Measurements from ENCODE around the gene EYA2. TPM values are rescaled to one million over a fixed set of nuclear protein-coding genes. Genes with fewer than 3 reads are reported as not detected.

The EYA2 gene
- total RNA-seq, 1 experiment from 2014 or later: 0.74 TPM

- Histone ChIP-seq H3K27me3 (ENCODE audit: insufficient read depth, low read length) (no peaks in the 10 kb centered on the region), H3K14ac (ENCODE audit: insufficient read depth, low read length) (no peak overlapping the region), H2BK20ac (ENCODE audit: low read depth, low read length, poor library complexity, severe bottlenecking) (no peak overlapping the region), H2BK15ac (ENCODE audit: low read depth, low read length) (no peak overlapping the region), H2BK120ac (ENCODE audit: low read depth, low read length, poor library complexity, severe bottlenecking) (no peak overlapping the region), H2AK5ac (ENCODE audit: insufficient read length, low read length) (no peak overlapping the region), H3K23ac (ENCODE audit: insufficient read length, low read depth, low read length) (no peak overlapping the region), H3K9ac (ENCODE audit: extremely low read depth, insufficient read length, low read length) (no peak overlapping the region), H3K9me3 (ENCODE audit: control insufficient read depth, low read depth, low read length) (no peaks in the 10 kb centered on the region), H2BK5ac (ENCODE audit: insufficient read length, low read length) (no peak overlapping the region), H4K8ac (replicated peaks; ENCODE audit: insufficient read length, low read depth, low read length) (no peak overlapping the region), H3K4me1 (ENCODE audit: insufficient read depth, low read length) (no peaks in the 10 kb centered on the region), H3K56ac (ENCODE audit: insufficient read length, low read depth, low read length) (no peak overlapping the region), H3K4me2 (ENCODE audit: insufficient read depth, insufficient read length, low read length) (no peak overlapping the region), H2BK12ac (ENCODE audit: insufficient read length, low read depth, low read length) (no peak overlapping the region), H3T11ph (ENCODE audit: low read length) (no peak overlapping the region), H3K4ac (ENCODE audit: low read depth, low read length) (no peak overlapping the region), H4K91ac (ENCODE audit: insufficient read length, low read depth, low read length) (no peak overlapping the region), H4K20me1 (ENCODE audit: control insufficient read depth, insufficient read depth, insufficient read length) (no peaks in the 10 kb centered on the region), H3K18ac (ENCODE audit: insufficient read length, low read depth, low read length) (no peak overlapping the region), H3K79me2 (ENCODE audit: insufficient read depth, low read length) (no peaks in the 10 kb centered on the region), H3K23me2 (ENCODE audit: insufficient read length, low read depth, low read length, poor library complexity, severe bottlenecking) (no peaks in the 10 kb centered on the region), H3K27ac (ENCODE audit: insufficient read length, low read depth, low read length) (no peak overlapping the region), H3K79me1 (ENCODE audit: insufficient read depth, low read depth, low read length, poor library complexity, severe bottlenecking) (no peaks in the 10 kb centered on the region), H4K5ac (ENCODE audit: insufficient read length, low read depth, low read length) (no peak overlapping the region), H2AFZ (ENCODE audit: low read length) (no peak overlapping the region)
- no peaks in the 10 kb centered on the region for H3K36me3 Mint-ChIP-seq (ENCODE audit: insufficient read depth in 1 of 3, low read depth in 3 of 3)
- H3K9me3 Mint-ChIP-seq: no peaks in the 10 kb centered on the region
- no peak for DNase-seq
- H3K4me3 Mint-ChIP-seq: no peak overlapping the region
- no peak for TF ChIP-seq CTCF (conservative IDR thresholded peaks at IDR 0.05)
- WGBS (ENCODE audit: extremely low coverage, insufficient read length, low lambda C conversion rate): no CpG with 5 or more reads among the region's 9 CpGs
- H3K4me1 Mint-ChIP-seq: peaks cover 4 to 7% of the 10 kb centered on the region in 2 experiments
- peak overlapping the region in 2 of 3 experiments; percentile 7 to 38; a peak in 4 of 7 replicates for H3K27ac Mint-ChIP-seq
- no peaks in the 10 kb centered on the region for H3K27me3 Mint-ChIP-seq (ENCODE audit: low read depth)
Observed at GRCh38 chr20:47195573-47195972, 300.9 kb downstream of the EYA2 start.
